ENCODE results near the gene FIGLA. TPM values are rescaled to one million over a fixed set of nuclear protein-coding genes. Genes with fewer than 3 reads are reported as not detected.

FIGLA gene
- total and polyA plus RNA-seq, 2 experiments from 2014 or later = not detected

DNA sequence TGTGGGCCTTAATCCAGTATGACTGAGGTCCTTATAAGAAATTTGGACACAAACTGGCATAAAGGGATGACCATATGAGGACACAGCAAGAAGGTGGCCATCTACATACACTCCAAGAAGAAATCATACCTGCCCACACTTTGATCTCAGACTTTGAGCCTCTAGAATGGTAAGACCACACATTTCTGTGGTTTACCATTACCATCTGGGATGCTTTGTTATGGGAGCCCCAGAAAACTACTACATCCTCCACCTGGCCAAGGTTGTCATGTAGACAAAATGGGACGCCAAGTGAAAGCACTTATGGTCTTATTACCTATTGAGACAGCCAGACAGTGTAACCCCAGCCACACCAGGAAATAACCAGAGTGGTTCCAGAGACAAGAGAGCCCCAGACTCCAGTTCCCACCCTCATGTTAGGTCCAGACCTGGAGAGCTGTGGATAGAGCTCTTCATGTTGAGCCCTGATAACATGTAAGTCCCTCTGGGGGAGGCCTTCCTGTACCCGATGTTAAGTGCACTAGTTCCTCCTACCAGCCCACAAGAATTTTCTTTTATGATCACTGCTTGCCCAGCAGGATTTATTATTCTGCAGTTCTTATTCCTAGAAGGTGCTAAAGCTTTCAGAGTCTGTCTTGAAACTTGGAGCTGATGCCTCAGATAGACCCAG lies 17.8 kb downstream of the FIGLA start:
- no peak overlapping the region for H3K27ac Mint-ChIP-seq
- H4K20me1 ChIP-seq (replicated peaks; ENCODE audit: insufficient read depth) = no peaks in the 10 kb centered on the region

DNA sequence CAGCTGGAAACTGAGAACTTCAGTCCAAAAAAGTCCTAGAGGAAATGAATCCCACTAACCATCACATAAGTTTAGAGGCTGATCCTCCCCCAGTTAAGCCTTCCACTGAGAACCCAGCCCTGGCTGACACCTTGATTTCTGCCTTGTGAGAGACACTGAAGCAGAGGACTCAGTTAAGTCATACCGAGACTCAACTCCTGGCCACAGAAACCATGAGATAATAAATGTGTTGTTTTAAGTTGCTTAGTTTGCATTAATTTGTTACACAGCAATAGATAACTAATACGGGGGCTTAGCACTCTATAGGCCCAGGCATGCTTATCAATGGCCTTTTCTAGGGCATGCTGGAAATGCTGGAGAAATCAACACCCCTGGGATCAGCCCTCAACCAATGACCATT lies 19.0 kb downstream of the FIGLA start:
- no peaks in the 10 kb centered on the region for H3K9me3 Mint-ChIP-seq
- Histone ChIP-seq H3K27me3 (ENCODE audit: insufficient read depth) (no peaks in the 10 kb centered on the region), H3F3A (replicated peaks; ENCODE audit: low read depth) (peaks cover 6% of the 10 kb centered on the region), H3K79me2 (replicated peaks; ENCODE audit: insufficient read depth) (peaks cover 6% of the 10 kb centered on the region), H3K9me2 (ENCODE audit: insufficient read depth) (peaks cover 20% of the 10 kb centered on the region; the same call in 1 of the 2 replicates), H3K36me3 (ENCODE audit: insufficient read depth) (no peaks in the 10 kb centered on the region), H3K27ac (ENCODE audit: low read depth) (no peak overlapping the region), H2AFZ (no peak overlapping the region), H3K4me2 (no peak overlapping the region), H3K4me1 (ENCODE audit: insufficient read depth) (peaks cover 17% of the 10 kb centered on the region), H4K20me1 (replicated peaks; ENCODE audit: insufficient read depth) (no peaks in the 10 kb centered on the region), H3K4me3 (no peak overlapping the region)
- no peak overlapping the region for H3K4me3 Mint-ChIP-seq
- DNase-seq (ENCODE audit: low spot score) (no peak), ATAC-seq (no peak)
- H3K27ac Mint-ChIP-seq = no peak overlapping the region
- H3K27me3 Mint-ChIP-seq (ENCODE audit: insufficient read depth, low read depth, poor library complexity) = peaks cover 11% of the 10 kb centered on the region
- no peaks in the 10 kb centered on the region for H3K36me3 Mint-ChIP-seq (ENCODE audit: low read depth)
- peaks cover 21% of the 10 kb centered on the region for H3K4me1 Mint-ChIP-seq
- no peak for TF ChIP-seq POLR2AphosphoS5 (IDR thresholded peaks at IDR 0.05; ENCODE audit: low read depth)
- TF ChIP-seq, protein P1, sequence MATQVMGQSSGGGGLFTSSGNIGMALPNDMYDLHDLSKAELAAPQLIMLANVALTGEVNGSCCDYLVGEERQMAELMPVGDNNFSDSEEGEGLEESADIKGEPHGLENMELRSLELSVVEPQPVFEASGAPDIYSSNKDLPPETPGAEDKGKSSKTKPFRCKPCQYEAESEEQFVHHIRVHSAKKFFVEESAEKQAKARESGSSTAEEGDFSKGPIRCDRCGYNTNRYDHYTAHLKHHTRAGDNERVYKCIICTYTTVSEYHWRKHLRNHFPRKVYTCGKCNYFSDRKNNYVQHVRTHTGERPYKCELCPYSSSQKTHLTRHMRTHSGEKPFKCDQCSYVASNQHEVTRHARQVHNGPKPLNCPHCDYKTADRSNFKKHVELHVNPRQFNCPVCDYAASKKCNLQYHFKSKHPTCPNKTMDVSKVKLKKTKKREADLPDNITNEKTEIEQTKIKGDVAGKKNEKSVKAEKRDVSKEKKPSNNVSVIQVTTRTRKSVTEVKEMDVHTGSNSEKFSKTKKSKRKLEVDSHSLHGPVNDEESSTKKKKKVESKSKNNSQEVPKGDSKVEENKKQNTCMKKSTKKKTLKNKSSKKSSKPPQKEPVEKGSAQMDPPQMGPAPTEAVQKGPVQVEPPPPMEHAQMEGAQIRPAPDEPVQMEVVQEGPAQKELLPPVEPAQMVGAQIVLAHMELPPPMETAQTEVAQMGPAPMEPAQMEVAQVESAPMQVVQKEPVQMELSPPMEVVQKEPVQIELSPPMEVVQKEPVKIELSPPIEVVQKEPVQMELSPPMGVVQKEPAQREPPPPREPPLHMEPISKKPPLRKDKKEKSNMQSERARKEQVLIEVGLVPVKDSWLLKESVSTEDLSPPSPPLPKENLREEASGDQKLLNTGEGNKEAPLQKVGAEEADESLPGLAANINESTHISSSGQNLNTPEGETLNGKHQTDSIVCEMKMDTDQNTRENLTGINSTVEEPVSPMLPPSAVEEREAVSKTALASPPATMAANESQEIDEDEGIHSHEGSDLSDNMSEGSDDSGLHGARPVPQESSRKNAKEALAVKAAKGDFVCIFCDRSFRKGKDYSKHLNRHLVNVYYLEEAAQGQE (IDR thresholded peaks at IDR 0.05; ENCODE audit: unreplicated experiment) = no peak
- TF ChIP-seq STAT1 (IDR thresholded peaks at IDR 0.05; ENCODE audit: unreplicated experiment) = no peak
- TF ChIP-seq ZNF331 (CRISPR knock-in tag; IDR thresholded peaks at IDR 0.05; ENCODE audit: low read depth) = no peak
- TF ChIP-seq, protein P2, sequence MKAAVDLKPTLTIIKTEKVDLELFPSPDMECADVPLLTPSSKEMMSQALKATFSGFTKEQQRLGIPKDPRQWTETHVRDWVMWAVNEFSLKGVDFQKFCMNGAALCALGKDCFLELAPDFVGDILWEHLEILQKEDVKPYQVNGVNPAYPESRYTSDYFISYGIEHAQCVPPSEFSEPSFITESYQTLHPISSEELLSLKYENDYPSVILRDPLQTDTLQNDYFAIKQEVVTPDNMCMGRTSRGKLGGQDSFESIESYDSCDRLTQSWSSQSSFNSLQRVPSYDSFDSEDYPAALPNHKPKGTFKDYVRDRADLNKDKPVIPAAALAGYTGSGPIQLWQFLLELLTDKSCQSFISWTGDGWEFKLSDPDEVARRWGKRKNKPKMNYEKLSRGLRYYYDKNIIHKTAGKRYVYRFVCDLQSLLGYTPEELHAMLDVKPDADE (IDR thresholded peaks at IDR 0.05) = no peak
- TF ChIP-seq NANOG (IDR thresholded peaks at IDR 0.05; ENCODE audit: borderline replicate concordance) = no peak

More for the DNA sequence above, 17.8 kb downstream of the FIGLA start:
- ATAC-seq = no peak
- Mint-ChIP-seq H3K4me3 (no peak overlapping the region), H3K4me1 (peaks cover 21% of the 10 kb centered on the region), H3K9me3 (no peaks in the 10 kb centered on the region), H3K36me3 (ENCODE audit: low read depth) (no peaks in the 10 kb centered on the region), H3K27me3 (ENCODE audit: insufficient read depth, low read depth, poor library complexity) (peaks cover 11% of the 10 kb centered on the region)
- Histone ChIP-seq H3F3A (replicated peaks; ENCODE audit: low read depth) (peaks cover 6% of the 10 kb centered on the region), H3K4me3 (no peak overlapping the region), H3K4me1 (ENCODE audit: insufficient read depth) (peaks cover 17% of the 10 kb centered on the region), H2AFZ (no peak overlapping the region), H3K27me3 (ENCODE audit: insufficient read depth) (no peaks in the 10 kb centered on the region), H3K27ac (ENCODE audit: low read depth) (no peak overlapping the region), H3K79me2 (replicated peaks; ENCODE audit: insufficient read depth) (peaks cover 1% of the 10 kb centered on the region; the same call in 1 of the 2 replicates), H3K9me2 (ENCODE audit: insufficient read depth) (peaks cover 20% of the 10 kb centered on the region; the same call in 1 of the 2 replicates), H3K36me3 (ENCODE audit: insufficient read depth) (no peaks in the 10 kb centered on the region), H3K4me2 (no peak overlapping the region)
- DNase-seq (ENCODE audit: low spot score) = no peak
- TF ChIP-seq CREB1 (CRISPR knock-in tag; IDR thresholded peaks at IDR 0.05; ENCODE audit: low read depth) = no peak
- TF ChIP-seq STAT1 (IDR thresholded peaks at IDR 0.05; ENCODE audit: unreplicated experiment) = no peak
- TF ChIP-seq, protein P3, sequence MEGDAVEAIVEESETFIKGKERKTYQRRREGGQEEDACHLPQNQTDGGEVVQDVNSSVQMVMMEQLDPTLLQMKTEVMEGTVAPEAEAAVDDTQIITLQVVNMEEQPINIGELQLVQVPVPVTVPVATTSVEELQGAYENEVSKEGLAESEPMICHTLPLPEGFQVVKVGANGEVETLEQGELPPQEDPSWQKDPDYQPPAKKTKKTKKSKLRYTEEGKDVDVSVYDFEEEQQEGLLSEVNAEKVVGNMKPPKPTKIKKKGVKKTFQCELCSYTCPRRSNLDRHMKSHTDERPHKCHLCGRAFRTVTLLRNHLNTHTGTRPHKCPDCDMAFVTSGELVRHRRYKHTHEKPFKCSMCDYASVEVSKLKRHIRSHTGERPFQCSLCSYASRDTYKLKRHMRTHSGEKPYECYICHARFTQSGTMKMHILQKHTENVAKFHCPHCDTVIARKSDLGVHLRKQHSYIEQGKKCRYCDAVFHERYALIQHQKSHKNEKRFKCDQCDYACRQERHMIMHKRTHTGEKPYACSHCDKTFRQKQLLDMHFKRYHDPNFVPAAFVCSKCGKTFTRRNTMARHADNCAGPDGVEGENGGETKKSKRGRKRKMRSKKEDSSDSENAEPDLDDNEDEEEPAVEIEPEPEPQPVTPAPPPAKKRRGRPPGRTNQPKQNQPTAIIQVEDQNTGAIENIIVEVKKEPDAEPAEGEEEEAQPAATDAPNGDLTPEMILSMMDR (conservative IDR thresholded peaks at IDR 0.05; ENCODE audit: low read depth in 2 of 2) = no peak

Data from GM23338 (cell line).